Mammary epithelial cell (primary cell): Measurements from ENCODE around the gene WNT9A.

ENCODE experiments used
- EZH2 ChIP-seq: IDR thresholded peaks from 2 replicates; pipeline ENCODE4 v1.6.1; 2012; ENCODE audit warnings: low read length, inconsistent platforms, borderline replicate concordance
- TF ChIP-seq, protein P1 (sequence below), 2 donors: IDR thresholded peaks in 1 of 2; conservative IDR thresholded peaks in 1 of 2; 2 replicates each; pipeline ENCODE4 v1.5.1; 2011 to 2012; ENCODE audit warnings: inconsistent platforms in 2 of 2, low read length in 2 of 2, mild to moderate bottlenecking in 2 of 2, control low read depth in 1 of 2, low read depth in 1 of 2; ENCODE audit not compliant: insufficient read depth in 1 of 2; ENCODE audit errors: extremely low read depth in 1 of 2

- TF ChIP-seq, protein P1, sequence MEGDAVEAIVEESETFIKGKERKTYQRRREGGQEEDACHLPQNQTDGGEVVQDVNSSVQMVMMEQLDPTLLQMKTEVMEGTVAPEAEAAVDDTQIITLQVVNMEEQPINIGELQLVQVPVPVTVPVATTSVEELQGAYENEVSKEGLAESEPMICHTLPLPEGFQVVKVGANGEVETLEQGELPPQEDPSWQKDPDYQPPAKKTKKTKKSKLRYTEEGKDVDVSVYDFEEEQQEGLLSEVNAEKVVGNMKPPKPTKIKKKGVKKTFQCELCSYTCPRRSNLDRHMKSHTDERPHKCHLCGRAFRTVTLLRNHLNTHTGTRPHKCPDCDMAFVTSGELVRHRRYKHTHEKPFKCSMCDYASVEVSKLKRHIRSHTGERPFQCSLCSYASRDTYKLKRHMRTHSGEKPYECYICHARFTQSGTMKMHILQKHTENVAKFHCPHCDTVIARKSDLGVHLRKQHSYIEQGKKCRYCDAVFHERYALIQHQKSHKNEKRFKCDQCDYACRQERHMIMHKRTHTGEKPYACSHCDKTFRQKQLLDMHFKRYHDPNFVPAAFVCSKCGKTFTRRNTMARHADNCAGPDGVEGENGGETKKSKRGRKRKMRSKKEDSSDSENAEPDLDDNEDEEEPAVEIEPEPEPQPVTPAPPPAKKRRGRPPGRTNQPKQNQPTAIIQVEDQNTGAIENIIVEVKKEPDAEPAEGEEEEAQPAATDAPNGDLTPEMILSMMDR (conservative IDR thresholded peaks at IDR 0.05 in 1 of 2, IDR thresholded peaks at IDR 0.05 in 1 of 2; ENCODE audit: extremely low read depth in 1 of 2, insufficient read depth in 1 of 2, low read depth in 1 of 2, low read length in 2 of 2) = no peak
- no peak for TF ChIP-seq EZH2
These were observed 59.2 kb downstream of the WNT9A start for GRCh38 chr1:227888404-227889046.
